MM.1S (cell line): Measurements from ENCODE around the gene LCN15.
"Not testable (repeated sequence)": the region's sequence is repeated elsewhere in the genome, so short reads cannot be mapped to it uniquely, and the experiment has no call there.

Experiments
- DNase-seq: peaks from one replicate; pipeline ENCODE4 v3.0.0-alpha.2; 2015
- H2AFZ ChIP-seq: fragments of 300-600 bp; sonication (generic); 2 replicates; pipeline ENCODE4 v1.6.0; 2016; ENCODE audit warnings: antibody characterized with exemption, low read length
- H3F3A ChIP-seq: fragments of 300-600 bp; sonication (generic); 2 replicates; pipeline ENCODE4 v1.6.1; 2016; ENCODE audit warnings: mild to moderate bottlenecking, antibody characterized with exemption, low read length, moderate library complexity, mixed read lengths; ENCODE audit not compliant: insufficient read depth
- H3K27ac ChIP-seq: fragments of 300-600 bp; sonication (generic); 2 replicates; pipeline ENCODE4 v1.5.1; 2016; ENCODE audit warnings: mild to moderate bottlenecking, low read length
- H3K27me3 ChIP-seq: fragments of 300-600 bp; sonication (generic); replicated peaks from 2 replicates; pipeline ENCODE4 v1.6.0; 2016; ENCODE audit warnings: low read length; ENCODE audit not compliant: insufficient read depth
- H3K36me3 ChIP-seq: fragments of 300-600 bp; sonication (generic); replicated peaks from 2 replicates; pipeline ENCODE4 v1.6.1; 2016; ENCODE audit warnings: mild to moderate bottlenecking, low read length, mixed read lengths; ENCODE audit not compliant: insufficient read depth
- H3K4me1 ChIP-seq: fragments of 300-600 bp; sonication (generic); 2 replicates; pipeline ENCODE4 v1.6.1; 2016; ENCODE audit warnings: low read length, mixed read lengths
- H3K4me2 ChIP-seq: fragments of 300-600 bp; sonication (generic); 2 replicates; pipeline ENCODE4 v1.6.0; 2016; ENCODE audit warnings: low read depth, low read length
- H3K4me3 ChIP-seq: fragments of 300-600 bp; sonication (generic); 2 replicates; pipeline ENCODE4 v1.5.1; 2016; ENCODE audit warnings: low read length, mixed read lengths
- H3K79me2 ChIP-seq: fragments of 300-600 bp; sonication (generic); 2 replicates; pipeline ENCODE4 v1.6.1; 2016; ENCODE audit warnings: mixed run types, low read length, mixed read lengths
- H3K9ac ChIP-seq: fragments of 300-600 bp; sonication (generic); 2 replicates; pipeline ENCODE4 v1.6.1; 2016; ENCODE audit warnings: low read length, mixed read lengths
- H3K9me2 ChIP-seq: fragments of 300-600 bp; sonication (generic); replicated peaks from 2 replicates; pipeline ENCODE4 v1.6.1; 2016; ENCODE audit warnings: mild to moderate bottlenecking, low read length, mixed read lengths; ENCODE audit not compliant: insufficient read depth
- H3K9me3 ChIP-seq: fragments of 300-600 bp; sonication (generic); replicated peaks from 2 replicates; pipeline ENCODE4 v1.6.1; 2016; ENCODE audit warnings: mild to moderate bottlenecking, low read length, mixed read lengths; ENCODE audit not compliant: insufficient read depth
- H4K20me1 ChIP-seq: fragments of 300-600 bp; sonication (generic); 2 replicates; pipeline ENCODE4 v1.6.1; 2016; ENCODE audit warnings: mild to moderate bottlenecking, low read length, moderate library complexity, mixed read lengths; ENCODE audit not compliant: insufficient read depth
- CTCF ChIP-seq: fragments of 300-600 bp; sonication (generic); IDR thresholded peaks from 2 replicates; pipeline ENCODE4 v1.5.1; 2016; ENCODE audit warnings: antibody characterized with exemption, low read length, mixed read lengths
- EZH2 ChIP-seq: fragments of 300-600 bp; sonication (generic); optimal IDR thresholded peaks from 2 replicates; pipeline ENCODE3; 2017; ENCODE audit warnings: low read depth, mild to moderate bottlenecking, antibody characterized with exemption, low read length, mixed read lengths
- EZH2phosphoT487 ChIP-seq: fragments of 300-600 bp; sonication (generic); IDR thresholded peaks from 2 replicates; pipeline ENCODE4 v1.6.1; 2018; ENCODE audit warnings: antibody characterized with exemption, low read length

LCN15 gene

GRCh38 chr9:136757328-136757727 is 7.0 kb downstream of the LCN15 start:
- no peak for TF ChIP-seq EZH2
- TF ChIP-seq EZH2phosphoT487, result no peak
- no peak for TF ChIP-seq CTCF
- Histone ChIP-seq H3K4me1 (0 out of 2 replicates have a peak, but pooled peaks cover 2% of the 10 kb centered on the region), H3K9me2 (no peaks in the 10 kb centered on the region)

DNA sequence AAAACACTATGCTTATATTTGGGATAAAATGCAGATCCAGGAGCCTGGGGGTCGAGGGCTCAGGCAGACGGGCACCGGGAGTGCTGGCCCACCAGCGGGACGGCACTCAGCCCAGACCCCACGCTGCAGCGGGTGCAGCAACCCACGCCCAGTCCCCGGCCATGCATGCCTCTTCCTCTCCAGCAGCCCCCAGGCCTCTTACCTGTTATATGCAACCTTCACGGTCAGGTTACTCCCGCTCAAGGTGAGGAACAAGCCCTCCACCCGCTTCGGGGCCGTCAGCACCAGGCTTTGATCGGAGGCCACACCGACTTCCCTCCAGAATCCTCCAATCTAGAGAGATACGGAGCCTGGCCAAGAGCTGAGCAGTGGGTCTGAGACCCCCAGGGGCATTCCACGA is 7.5 kb downstream of the LCN15 start:
- no peaks in the 10 kb centered on the region for H3K79me2 ChIP-seq
- no peak overlapping the region for H3K27ac ChIP-seq
- H3K27me3 ChIP-seq, result peaks cover 78% of the 10 kb centered on the region
- H3K9me3 ChIP-seq, result no peaks in the 10 kb centered on the region
- H3K9me2 ChIP-seq, result no peaks in the 10 kb centered on the region
- H3F3A ChIP-seq, result no peaks in the 10 kb centered on the region
- H4K20me1 ChIP-seq, result no peaks in the 10 kb centered on the region
- no peak overlapping the region for H2AFZ ChIP-seq
- no peak overlapping the region for H3K4me3 ChIP-seq
- H3K9ac ChIP-seq, result no peak overlapping the region
- 0 out of 2 replicates have a peak, but pooled peaks cover 2% of the 10 kb centered on the region for H3K4me1 ChIP-seq
- no peaks in the 10 kb centered on the region for H3K36me3 ChIP-seq
- TF ChIP-seq EZH2 (no peak), EZH2phosphoT487 (no peak), CTCF (no peak)
- DNase-seq, result no peak
- no peak overlapping the region for H3K4me2 ChIP-seq

More at GRCh38 chr9:136757328-136757727, 7.0 kb downstream of the LCN15 start:
- Histone ChIP-seq H3K9me3 (no peaks in the 10 kb centered on the region), H3K79me2 (no peaks in the 10 kb centered on the region), H3K4me2 (no peak overlapping the region; the same call in 1 of the 2 replicates), H3K9ac (no peak overlapping the region), H3F3A (no peaks in the 10 kb centered on the region), H2AFZ (no peak overlapping the region), H3K27me3 (peaks cover 76% of the 10 kb centered on the region), H4K20me1 (no peaks in the 10 kb centered on the region), H3K27ac (no peak overlapping the region), H3K4me3 (no peak overlapping the region), H3K36me3 (no peaks in the 10 kb centered on the region)
- DNase-seq, result no peak

GRCh38 chr9:136756134-136756438 is 8.2 kb downstream of the LCN15 start:
- Histone ChIP-seq H3K79me2 (no peaks in the 10 kb centered on the region), H3K27ac (no peak overlapping the region), H3K36me3 (no peaks in the 10 kb centered on the region), H3K9me2 (no peaks in the 10 kb centered on the region), H3K4me3 (no peak overlapping the region), H2AFZ (no peak overlapping the region), H3K4me2 (no peak overlapping the region), H3K4me1 (0 out of 2 replicates have a peak, but pooled peaks cover 2% of the 10 kb centered on the region), H3K9ac (no peak overlapping the region), H3F3A (no peaks in the 10 kb centered on the region), H3K27me3 (peaks cover 86% of the 10 kb centered on the region), H4K20me1 (no peaks in the 10 kb centered on the region), H3K9me3 (no peaks in the 10 kb centered on the region)
- no peak for DNase-seq
- TF ChIP-seq EZH2phosphoT487 (no peak), EZH2 (no peak), CTCF (no peak)

DNA sequence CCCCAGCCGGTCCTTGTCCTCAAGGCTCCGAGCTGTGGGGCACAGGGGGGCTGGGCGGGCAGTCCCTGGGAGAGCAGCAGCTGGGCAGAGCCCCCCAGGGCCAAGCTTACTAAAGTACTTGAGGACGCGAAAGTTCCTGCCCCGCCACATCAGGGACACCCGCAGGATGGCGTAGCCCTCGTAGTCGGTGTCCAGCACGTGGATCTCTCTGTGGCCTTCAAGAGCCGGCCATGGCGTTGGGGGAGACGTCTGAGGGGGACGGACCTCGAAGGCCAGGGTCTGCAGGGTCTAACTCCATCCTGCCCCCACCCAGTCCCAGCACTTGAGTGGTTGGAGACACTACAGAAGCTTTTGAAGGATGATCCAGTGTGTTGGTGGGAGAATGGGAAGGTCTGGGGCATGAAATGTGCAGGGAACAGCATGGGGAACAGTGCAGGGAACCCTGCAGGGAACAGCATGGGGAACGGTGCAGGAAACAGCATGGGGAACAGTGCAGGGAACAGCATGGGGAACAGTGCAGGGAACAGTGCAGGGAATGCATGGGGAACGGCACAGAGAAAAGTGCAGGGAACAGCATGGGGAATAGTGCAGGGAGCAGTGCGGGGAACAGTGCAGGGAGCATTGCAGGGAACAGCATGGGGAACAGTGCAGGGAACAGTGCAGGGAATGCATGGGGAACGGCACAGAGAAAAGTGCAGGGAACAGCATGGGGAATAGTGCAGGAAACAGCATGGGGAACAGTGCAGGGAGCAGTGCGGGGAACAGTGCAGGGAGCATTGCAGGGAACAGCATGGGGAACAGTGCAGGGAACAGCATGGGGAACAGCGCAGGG is 8.8 kb downstream of the LCN15 start:
- H3K4me3 ChIP-seq, H2AFZ ChIP-seq, H3K9me2 ChIP-seq, H4K20me1 ChIP-seq, H3K27ac ChIP-seq, H3K9ac ChIP-seq, H3K36me3 ChIP-seq, H3K4me2 ChIP-seq, H3F3A ChIP-seq, H3K9me3 ChIP-seq, H3K79me2 ChIP-seq, H3K4me1 ChIP-seq, DNase-seq: not testable (repeated sequence)
- H3K27me3 ChIP-seq, result peaks cover 86% of the 10 kb centered on the region
